Hematopoietic multipotent progenitor cell (in vitro differentiated cells): ENCODE measurements around the gene GNG4. TPM values are rescaled to one million over a fixed set of nuclear protein-coding genes. Genes with fewer than 3 reads are reported as not detected.

Experiments
- DNase-seq, 3 donors: peaks; one replicate each; pipeline ENCODE4 v3.0.0-alpha.2; 2011 to 2015; ENCODE audit warnings: low read depth in 2 of 3, low spot score in 2 of 3
- total RNA-seq: library from RNA; depleted of rRNA; stranded (reverse); fragments of >200 nt; gene quantifications from one replicate; pipeline ENCODE4 v1.2.3, GENCODE V29; 2012

Gene GNG4
- 1.9 TPM for total RNA-seq

- DNase-seq = peak in 1 of 3 donors; percentile 28
These were observed at the start of gene GNG4 for GRCh38 chr1:235649368-235650163. GNG4 (minus strand) TSS chr1:235649784; CDS start chr1:235583838, 65,946 bp downstream.

- no peak for DNase-seq
These were observed 47.9 kb upstream of the GNG4 start for GRCh38 chr1:235697508-235697907.

GRCh38 chr1:235689356-235689755 lies 39.8 kb upstream of the GNG4 start:
- no peak for DNase-seq

GRCh38 chr1:235688096-235688495 lies 38.5 kb upstream of the GNG4 start:
- no peak for DNase-seq

- DNase-seq = no peak
These were observed 34.1 kb upstream of the GNG4 start for GRCh38 chr1:235683653-235684052.

- no peak for DNase-seq
These were observed 32.6 kb upstream of the GNG4 start for GRCh38 chr1:235682216-235682615.

GRCh38 chr1:235679644-235680043 lies 30.1 kb upstream of the GNG4 start:
- DNase-seq = no peak

- DNase-seq = no peak
These were observed 29.4 kb upstream of the GNG4 start for GRCh38 chr1:235679005-235679404.

- no peak for DNase-seq
These were observed 25.7 kb upstream of the GNG4 start for GRCh38 chr1:235675152-235675890.

- DNase-seq = no peak
These were observed 24.4 kb upstream of the GNG4 start for GRCh38 chr1:235673981-235674380.

- no peak for DNase-seq
These were observed 22.4 kb upstream of the GNG4 start for GRCh38 chr1:235671992-235672391.

- peak in 1 of 3 donors; percentile 21 for DNase-seq
These were observed 20.7 kb upstream of the GNG4 start for GRCh38 chr1:235670157-235670776.

- no peak for DNase-seq
These were observed 19.7 kb upstream of the GNG4 start for GRCh38 chr1:235669277-235669676.

- DNase-seq = no peak
These were observed 14.0 kb upstream of the GNG4 start for GRCh38 chr1:235663628-235664027.

GRCh38 chr1:235661568-235661967 lies 12.0 kb upstream of the GNG4 start:
- no peak for DNase-seq

- DNase-seq = no peak
These were observed 9.7 kb upstream of the GNG4 start for GRCh38 chr1:235659186-235659771.

GRCh38 chr1:235657747-235658526 lies 8.4 kb upstream of the GNG4 start:
- DNase-seq = no peak

GRCh38 chr1:235657269-235657668 lies 7.7 kb upstream of the GNG4 start:
- DNase-seq = no peak

- DNase-seq = no peak
These were observed 2.8 kb upstream of the GNG4 start for GRCh38 chr1:235652364-235652763.

- no peak for DNase-seq
These were observed 1.7 kb upstream of the GNG4 start for GRCh38 chr1:235651170-235651806.
